Measurements from ENCODE around the gene MYO18B.

MYO18B gene

GRCh38 chr22:25902402-25902801, 160.4 kb downstream of the MYO18B start:
- TF ChIP-seq CTCF (IDR thresholded peaks at IDR 0.05; ENCODE audit: borderline replicate concordance, control extremely low read depth, extremely low read depth, insufficient read depth, missing control alignments) = no peak
- in situ Hi-C loops (cut with MboI; ENCODE audit: low sequenced_read_pairs, unreplicated experiment) = no loop called here
- DNase-seq (ENCODE audit: low spot score) = no peak

- in situ Hi-C loops (cut with MboI; ENCODE audit: low sequenced_read_pairs, unreplicated experiment) = no loop called here
- TF ChIP-seq CTCF (IDR thresholded peaks at IDR 0.05; ENCODE audit: borderline replicate concordance, control extremely low read depth, extremely low read depth, insufficient read depth, missing control alignments) = no peak
- no peak for DNase-seq (ENCODE audit: low spot score)
Measured at GRCh38 chr22:25903294-25903693, 161.3 kb downstream of the MYO18B start.

GRCh38 chr22:25908212-25908611, 166.2 kb downstream of the MYO18B start:
- in situ Hi-C loops (cut with MboI; ENCODE audit: low sequenced_read_pairs, unreplicated experiment) = no loop called here
- DNase-seq (ENCODE audit: low spot score) = no peak
- no peak for TF ChIP-seq CTCF (IDR thresholded peaks at IDR 0.05; ENCODE audit: borderline replicate concordance, control extremely low read depth, extremely low read depth, insufficient read depth, missing control alignments)

- no peak for DNase-seq (ENCODE audit: low spot score)
- no peak for TF ChIP-seq CTCF (IDR thresholded peaks at IDR 0.05; ENCODE audit: borderline replicate concordance, control extremely low read depth, extremely low read depth, insufficient read depth, missing control alignments)
- in situ Hi-C loops (cut with MboI; ENCODE audit: low sequenced_read_pairs, unreplicated experiment) = no loop called here
Measured at GRCh38 chr22:25908755-25909154, 166.8 kb downstream of the MYO18B start.

GRCh38 chr22:25909614-25910387, 167.8 kb downstream of the MYO18B start:
- DNase-seq (ENCODE audit: low spot score) = no peak
- TF ChIP-seq CTCF (IDR thresholded peaks at IDR 0.05; ENCODE audit: borderline replicate concordance, control extremely low read depth, extremely low read depth, insufficient read depth, missing control alignments) = no peak
- in situ Hi-C loops (cut with MboI; ENCODE audit: low sequenced_read_pairs, unreplicated experiment) = no loop called here

- in situ Hi-C loops (cut with MboI; ENCODE audit: low sequenced_read_pairs, unreplicated experiment) = no loop called here
- no peak for TF ChIP-seq CTCF (IDR thresholded peaks at IDR 0.05; ENCODE audit: borderline replicate concordance, control extremely low read depth, extremely low read depth, insufficient read depth, missing control alignments)
- DNase-seq (ENCODE audit: low spot score) = no peak
Measured at GRCh38 chr22:25911243-25911972, 169.4 kb downstream of the MYO18B start.

All from GM13976 (cell line).